ENCODE results near the gene TMC6.

TMC6 gene

DNA sequence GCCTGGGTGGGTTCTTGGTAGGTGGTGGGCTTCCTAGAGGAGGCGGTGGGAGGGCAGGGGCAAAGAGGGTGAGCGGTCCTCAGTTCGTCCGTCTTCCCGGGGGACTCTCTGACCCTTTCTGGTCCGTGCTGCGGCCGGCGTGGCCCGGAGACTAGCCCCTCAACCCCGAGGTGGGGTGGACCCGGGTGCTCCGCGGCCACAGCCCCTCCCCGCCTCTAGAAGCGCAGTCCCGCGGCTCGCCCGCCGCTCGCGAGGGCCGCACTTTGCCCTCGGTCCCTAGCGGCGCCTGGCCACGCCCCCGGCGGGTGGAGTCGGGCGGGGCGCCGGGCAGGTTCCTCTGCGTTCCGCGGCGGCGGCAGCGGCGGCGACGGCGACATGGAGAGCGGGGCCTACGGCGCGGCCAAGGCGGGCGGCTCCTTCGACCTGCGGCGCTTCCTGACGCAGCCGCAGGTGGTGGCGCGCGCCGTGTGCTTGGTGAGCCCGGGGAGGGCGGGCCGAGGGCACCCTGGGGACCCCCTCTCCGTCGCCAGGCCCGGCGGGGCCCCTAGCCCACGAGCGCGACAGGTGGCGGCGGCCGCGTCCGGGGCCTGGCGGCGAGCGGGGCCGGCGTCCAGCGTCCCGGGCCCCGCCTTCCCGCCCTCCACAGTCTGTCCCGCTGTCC is 39.8 kb upstream of the TMC6 start, which contains the start of gene SYNGR2:
Gene SYNGR2 (plus strand): TSS at position 340 of the 661 bp plus-strand sequence. CDS start 36 bp downstream, at position 376.
- TF ChIP-seq CTCF (conservative IDR thresholded peaks at IDR 0.05; ENCODE audit: low read depth) = no peak
- POLR2A ChIA-PET (ENCODE audit: low non-redundant PET) = no interaction called here
- H3K27ac ChIP-seq = peak within 1 kb of the TSS; percentile 67
- DNase-seq (ENCODE audit: low spot score) = peak; percentile 84
- CTCF ChIA-PET = interaction anchor here (1.4 kb wide), 1 partner anchor 254 kb away, joined by 3 read pairs; no protein-coding TSS in a partner anchor

DNA sequence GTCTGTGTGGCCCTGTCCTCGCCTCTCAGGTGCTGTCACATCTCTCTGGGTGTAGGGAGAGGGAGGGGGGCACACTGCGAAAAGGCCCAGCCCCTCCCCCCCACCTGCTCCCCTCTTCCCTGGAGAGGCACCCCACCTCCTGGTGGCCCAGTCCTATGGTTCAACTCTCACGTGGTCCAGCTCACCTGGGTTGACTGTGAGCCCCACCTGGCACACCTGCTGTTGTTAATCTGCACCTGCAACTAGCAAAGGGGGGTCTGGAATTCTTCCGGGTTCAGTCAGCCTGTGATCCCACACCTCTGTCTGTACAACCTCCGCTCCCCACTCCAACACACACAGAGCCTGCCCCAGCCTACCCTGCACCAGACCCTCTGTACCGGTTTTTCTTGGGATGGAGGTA is 37.9 kb upstream of the TMC6 start:
- CTCF ChIA-PET = no interaction called here
- TF ChIP-seq CTCF (conservative IDR thresholded peaks at IDR 0.05; ENCODE audit: low read depth) = no peak
- no peak for DNase-seq (ENCODE audit: low spot score)
- no peak overlapping the region for H3K27ac ChIP-seq
- POLR2A ChIA-PET (ENCODE audit: low non-redundant PET) = no interaction called here

GRCh38 chr17:78164748-78165607 is 36.4 kb upstream of the TMC6 start:
- no peak for DNase-seq (ENCODE audit: low spot score)
- no peak overlapping the region for H3K27ac ChIP-seq
- ChIA-PET POLR2A (ENCODE audit: low non-redundant PET) (no interaction called here), CTCF (interaction anchor here (0.6 kb wide), 1 partner anchor 623 kb away, joined by 5 read pairs; no protein-coding TSS in a partner anchor)
- TF ChIP-seq CTCF (conservative IDR thresholded peaks at IDR 0.05; ENCODE audit: low read depth) = no peak

- DNase-seq (ENCODE audit: low spot score) = no peak
- peak overlapping the region; percentile 17; the same call in 1 of the 2 replicates for H3K27ac ChIP-seq
- no peak for TF ChIP-seq CTCF (conservative IDR thresholded peaks at IDR 0.05; ENCODE audit: low read depth)
- ChIA-PET CTCF (no interaction called here), POLR2A (ENCODE audit: low non-redundant PET) (no interaction called here)
These were observed 35.6 kb upstream of the TMC6 start for GRCh38 chr17:78163881-78164747.

- POLR2A ChIA-PET (ENCODE audit: low non-redundant PET) = interaction anchor here (1.2 kb wide), 1 partner anchor 18 kb away, joined by 7 read pairs; no protein-coding TSS in a partner anchor
- DNase-seq (ENCODE audit: low spot score) = peak; percentile 83
- H3K27ac ChIP-seq = peak overlapping the region; percentile 98
- CTCF ChIA-PET = interaction anchor here (0.6 to 0.7 kb wide), 2 partner anchors 29 to 552 kb away, joined by 3 to 4 read pairs; partner anchors contain the start of gene TMC8
- TF ChIP-seq CTCF (conservative IDR thresholded peaks at IDR 0.05; ENCODE audit: low read depth) = no peak
These were observed 31.1 kb upstream of the TMC6 start for GRCh38 chr17:78159575-78160158.
